ENCODE data around the gene IFITM1.

The IFITM1 gene

DNA sequence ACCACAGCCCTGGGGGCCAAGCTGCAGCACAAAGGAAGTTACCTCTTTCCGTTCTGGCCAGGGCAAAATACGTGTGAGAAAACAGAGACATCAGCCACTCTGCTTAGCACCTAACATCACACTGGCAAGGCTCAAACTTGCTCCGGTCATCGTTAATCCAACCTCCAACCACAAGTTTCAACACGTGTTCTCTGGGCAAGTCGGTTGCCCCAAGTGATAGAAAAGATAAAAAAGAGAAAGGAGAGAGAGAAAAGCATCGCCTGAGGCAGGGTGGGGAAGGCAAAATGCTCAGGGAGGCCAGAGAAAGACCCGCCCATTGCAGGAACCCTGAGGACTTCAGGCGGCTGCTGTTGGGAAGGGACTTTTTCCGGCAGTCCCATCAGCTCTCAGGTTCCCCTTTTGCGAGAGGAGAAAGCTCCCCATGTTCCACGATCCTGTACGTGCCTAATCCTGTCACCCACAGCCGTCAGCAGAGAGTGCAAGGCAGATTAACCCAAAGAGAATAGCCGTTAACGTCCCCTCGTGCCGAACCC is 36.9 kb downstream of the IFITM1 start:
- peak in 1 of 2 donors; percentile 61 for DNase-seq

DNA sequence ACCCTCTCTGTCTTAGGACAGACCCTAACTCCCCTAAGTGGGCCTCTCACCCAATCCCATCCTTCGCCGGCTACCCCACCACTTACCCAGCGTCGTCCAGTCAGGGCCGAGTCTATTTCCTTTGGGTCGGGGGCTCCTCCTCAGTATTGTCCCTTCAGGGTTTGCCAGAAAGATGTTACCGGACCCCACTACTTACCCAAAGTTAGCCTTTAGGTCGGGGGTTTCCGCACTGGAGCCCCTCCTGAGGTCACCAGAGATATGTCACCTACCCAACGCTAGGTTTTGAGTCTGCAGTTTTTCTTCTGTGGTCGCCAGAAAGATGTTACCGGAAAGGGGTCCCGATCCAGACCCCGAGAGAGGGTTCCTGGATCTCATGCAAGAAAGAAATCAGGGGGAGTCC is 37.6 kb downstream of the IFITM1 start:
- intact Hi-C loops (cut with DNase I; ENCODE audit: low total_unique reads), result no loop called here
- no peak overlapping the region for H3K27ac ChIP-seq
- no peaks in the 10 kb centered on the region for H3K36me3 ChIP-seq
- no peak overlapping the region for H3K4me3 ChIP-seq
- H3K4me1 ChIP-seq, result peaks cover 0 to 33% (median 26%) of the 10 kb centered on the region in 4 donors
- peak in 1 of 2 donors; percentile 39 for DNase-seq
- TF ChIP-seq CTCF (IDR thresholded peaks at IDR 0.05), result no peak
- no peaks in the 10 kb centered on the region for H3K9me3 ChIP-seq
- no peaks in the 10 kb centered on the region for H3K27me3 ChIP-seq

More for the DNA sequence above, 36.9 kb downstream of the IFITM1 start:
- Histone ChIP-seq H3K4me3 (no peak overlapping the region), H3K4me1 (peaks cover 0 to 33% (median 26%) of the 10 kb centered on the region in 4 donors), H3K27ac (no peak overlapping the region), H3K36me3 (no peaks in the 10 kb centered on the region), H3K9me3 (no peaks in the 10 kb centered on the region), H3K27me3 (no peaks in the 10 kb centered on the region)
- no peak for TF ChIP-seq CTCF (IDR thresholded peaks at IDR 0.05)
- intact Hi-C loops (cut with DNase I; ENCODE audit: low total_unique reads), result no loop called here

GRCh38 chr11:352456-353031 is 38.7 kb downstream of the IFITM1 start:
- peaks cover 0 to 33% (median 26%) of the 10 kb centered on the region in 4 donors for H3K4me1 ChIP-seq
- DNase-seq, result peak in 1 of 2 donors; percentile 51

GRCh38 chr11:353179-353873 is 39.5 kb downstream of the IFITM1 start:
- intact Hi-C loops (cut with DNase I; ENCODE audit: low total_unique reads), result no loop called here
- no peaks in the 10 kb centered on the region for H3K9me3 ChIP-seq
- no peaks in the 10 kb centered on the region for H3K36me3 ChIP-seq
- peak overlapping the region; percentile 94 to 97 for H3K27ac ChIP-seq
- TF ChIP-seq CTCF (IDR thresholded peaks at IDR 0.05), result no peak
- peaks cover 0 to 4% of the 10 kb centered on the region in 2 donors for H3K27me3 ChIP-seq
- H3K4me1 ChIP-seq, result peaks cover 0 to 33% (median 26%) of the 10 kb centered on the region in 4 donors
- DNase-seq, result peak; percentile 92 to 96
- H3K4me3 ChIP-seq, result no peak overlapping the region

More at GRCh38 chr11:352456-353031, 38.7 kb downstream of the IFITM1 start:
- Histone ChIP-seq H3K27ac (peak overlapping the region; percentile 94 to 97), H3K4me3 (no peak overlapping the region), H3K9me3 (no peaks in the 10 kb centered on the region), H3K36me3 (no peaks in the 10 kb centered on the region), H3K27me3 (no peaks in the 10 kb centered on the region)
- no peak for TF ChIP-seq CTCF (IDR thresholded peaks at IDR 0.05)
- intact Hi-C loops (cut with DNase I; ENCODE audit: low total_unique reads), result no loop called here

DNA sequence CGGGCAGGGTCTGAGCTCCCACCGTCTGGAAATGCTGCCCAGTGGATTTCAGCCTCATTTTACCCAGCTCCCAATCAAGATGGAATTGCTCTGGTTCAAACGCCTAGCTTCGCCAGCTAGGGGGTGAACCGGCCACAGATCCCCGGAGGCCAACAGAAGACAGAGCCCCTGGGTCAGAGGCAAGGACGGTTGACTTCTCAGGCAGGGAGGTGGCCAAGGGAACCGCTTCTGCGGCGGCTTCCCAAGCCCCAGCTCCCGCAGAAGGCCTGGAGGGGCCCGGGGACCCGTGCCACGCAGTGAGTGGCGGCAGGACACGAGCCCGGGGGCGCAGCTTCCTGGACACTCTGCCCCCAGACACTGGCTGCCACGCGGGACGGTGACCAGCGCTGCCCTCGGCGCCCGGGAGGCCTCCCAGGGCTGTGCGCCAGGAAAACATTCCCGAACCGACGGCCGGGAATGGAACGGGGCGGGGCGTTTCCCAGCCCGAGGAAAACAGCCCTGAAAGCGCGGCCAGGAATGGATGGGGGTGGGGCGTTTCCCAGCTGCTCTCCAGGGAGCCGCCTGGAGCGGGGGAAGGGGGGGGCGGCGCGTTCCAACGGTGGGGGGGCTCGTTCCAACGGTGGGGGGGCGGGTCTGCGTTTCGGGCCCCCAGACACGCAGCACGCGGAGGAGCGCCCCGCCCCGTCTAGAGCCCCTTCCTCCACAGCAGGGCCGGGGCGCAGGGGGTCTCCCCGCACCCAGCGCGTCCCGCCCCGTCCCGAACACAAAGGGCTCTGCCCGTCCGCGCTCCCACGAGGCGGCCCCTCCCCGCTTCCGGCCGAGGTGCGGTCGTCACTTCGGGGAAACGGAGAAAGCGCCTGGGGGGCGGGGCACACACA is 42.0 kb downstream of the IFITM1 start:
- Histone ChIP-seq H3K4me3 (peak overlapping the region; percentile 50 to 56), H3K36me3 (no peaks in the 10 kb centered on the region), H3K27me3 (peaks cover 0 to 18% of the 10 kb centered on the region in 2 donors), H3K9me3 (peaks cover 0 to 2% (median 0%) of the 10 kb centered on the region in 3 donors), H3K4me1 (peaks cover 0 to 33% (median 26%) of the 10 kb centered on the region in 4 donors), H3K27ac (peak overlapping the region; percentile 94 to 97)
- no peak for TF ChIP-seq CTCF (IDR thresholded peaks at IDR 0.05)
- peak; percentile 92 to 97 for DNase-seq
- intact Hi-C loops (cut with DNase I; ENCODE audit: low total_unique reads), result loop anchor here (2.0 to 5.0 kb wide), 2 partner anchors 31 to 144 kb away; no protein-coding TSS in a partner anchor
